LNCaP clone FGC (cell line): Measurements from ENCODE around the gene SMAD1.
"Not testable (repeated sequence)": the region's sequence is repeated elsewhere in the genome, so short reads cannot be mapped to it uniquely, and the experiment has no call there.

Experiments used
- DNase-seq: peaks from one replicate; pipeline ENCODE4 v3.0.0-alpha.2; 2011; ENCODE audit warnings: low read depth
- H3K4me3 ChIP-seq: 2 replicates; pipeline ENCODE4 v1.5.1; 2011; ENCODE audit warnings: mild to moderate bottlenecking, low read depth, low read length, control low read depth
- CTCF ChIP-seq: IDR thresholded peaks from 2 replicates; pipeline ENCODE4 v1.5.1; 2012; ENCODE audit warnings: mild to moderate bottlenecking; ENCODE audit not compliant: control insufficient read depth, insufficient read depth; ENCODE audit errors: extremely low read depth

The SMAD1 gene

GRCh38 chr4:145533001-145533400 lies 51.3 kb downstream of the SMAD1 start:
- no peak for TF ChIP-seq CTCF

GRCh38 chr4:145533415-145533814 lies 51.8 kb downstream of the SMAD1 start:
- not testable (repeated sequence) for DNase-seq, H3K4me3 ChIP-seq

More at GRCh38 chr4:145533001-145533400, 51.3 kb downstream of the SMAD1 start:
- DNase-seq: no peak
- H3K4me3 ChIP-seq: no peak overlapping the region

GRCh38 chr4:145533961-145534360 lies 52.3 kb downstream of the SMAD1 start:
- no peak for TF ChIP-seq CTCF
- DNase-seq: no peak
- no peak overlapping the region for H3K4me3 ChIP-seq

GRCh38 chr4:145535202-145535601 lies 53.5 kb downstream of the SMAD1 start:
- no peak for TF ChIP-seq CTCF
- DNase-seq: no peak
- H3K4me3 ChIP-seq: no peak overlapping the region

GRCh38 chr4:145536044-145536443 lies 54.4 kb downstream of the SMAD1 start:
- no peak for DNase-seq
- TF ChIP-seq CTCF: no peak
- H3K4me3 ChIP-seq: no peak overlapping the region

GRCh38 chr4:145538596-145538995 lies 56.9 kb downstream of the SMAD1 start:
- no peak for TF ChIP-seq CTCF
- DNase-seq: no peak
- H3K4me3 ChIP-seq: no peak overlapping the region

- no peak for DNase-seq
- no peak overlapping the region for H3K4me3 ChIP-seq
- no peak for TF ChIP-seq CTCF
These were observed 58.0 kb downstream of the SMAD1 start for GRCh38 chr4:145539671-145540070.
